Epithelial cell of alveolus of lung (primary cell): ENCODE measurements around the gene CLASP1. TPM values are rescaled to one million over a fixed set of nuclear protein-coding genes. Genes with fewer than 3 reads are reported as not detected.

Experiments
- total RNA-seq: library from RNA; depleted of rRNA; stranded (reverse); fragments of >200 nt; gene quantifications from 2 replicates; pipeline ENCODE4 v1.2.1, GENCODE V29; 2015

The CLASP1 gene
- 27.4 and 28.0 TPM in 2 replicates for total RNA-seq

DNA sequence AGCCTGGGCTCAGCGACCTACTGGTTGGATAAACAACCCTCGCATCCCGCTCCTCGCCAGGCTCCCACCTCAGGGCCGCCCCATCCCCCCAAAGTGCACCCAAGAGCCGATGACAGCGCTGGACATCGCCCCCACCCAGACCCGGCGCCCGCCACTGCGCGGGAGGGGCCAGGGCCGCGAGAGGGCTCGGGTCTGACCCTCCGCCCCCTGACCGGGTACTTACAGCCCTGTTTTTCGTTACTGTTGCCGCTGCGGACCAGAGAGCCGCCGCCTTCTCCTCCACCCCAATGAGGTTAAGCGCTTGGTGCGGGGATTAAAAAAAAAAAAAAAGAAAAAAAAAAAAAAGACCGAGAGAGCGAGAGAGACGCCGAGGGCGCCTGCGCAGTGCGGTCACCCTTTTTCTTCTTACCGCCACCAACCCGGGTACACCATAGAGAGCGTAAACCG is at the start of gene CLASP1:
TSS of gene CLASP1 (minus strand) at position 314 of the 447 bp plus-strand sequence. CDS start 43,567 bp downstream, outside the sequence.

Other genes starting within 250 kb of the CLASP1 start
- under 0.01 TPM in 1 of 2 replicates, not detected in the other for gene RNU4ATAC, start 118.6 kb downstream of the CLASP1 start, total RNA-seq
- gene NIFK, start 87.4 kb upstream of the CLASP1 start, total RNA-seq: 42.8 and 50.5 TPM in 2 replicates
- gene TSN, start 106.2 kb upstream of the CLASP1 start, total RNA-seq: 37.8 and 38.3 TPM in 2 replicates